Lung (tissue), 12 donors: Measurements from ENCODE around the gene C3orf20. TPM values are rescaled to one million over a fixed set of nuclear protein-coding genes. Genes with fewer than 3 reads are reported as not detected.

Source experiments
- ATAC-seq: fragments of 200-7000 bp; cut with Tn5 transposase; one replicate; pipeline ENCODE4 v1.9.1; 2020; ENCODE audit warnings: moderate number of reproducible peaks; ENCODE audit not compliant: insufficient read depth, low FRiP score
- DNase-seq, 3 donors: peaks; one replicate each; pipeline ENCODE4 v3.0.0-alpha.2; 2013 to 2017
- H3K27ac ChIP-seq, 2 donors: one replicate each; pipeline ENCODE4 v1.5.1; 2013; ENCODE audit warnings: mild to moderate bottlenecking in 2 of 2, moderate library complexity in 2 of 2, control low read depth in 1 of 2, inconsistent platforms in 1 of 2, low read depth in 1 of 2, low read length in 1 of 2
- H3K27me3 ChIP-seq, 3 donors: one replicate each; pipeline ENCODE4 v1.5.1; 2013; ENCODE audit warnings: low read length in 2 of 3; ENCODE audit not compliant: control insufficient read depth in 3 of 3, insufficient read depth in 3 of 3
- H3K36me3 ChIP-seq, 4 donors: one replicate each; pipeline ENCODE4 v1.5.1; 2013; ENCODE audit warnings: low read length in 4 of 4, mild to moderate bottlenecking in 1 of 4, moderate library complexity in 1 of 4; ENCODE audit not compliant: control insufficient read depth in 4 of 4, insufficient read depth in 4 of 4
- H3K4me1 ChIP-seq, 5 donors: one replicate each; pipeline ENCODE4 v1.5.1; 2013; ENCODE audit warnings: low read length in 5 of 5, mild to moderate bottlenecking in 2 of 5, moderate library complexity in 1 of 5; ENCODE audit not compliant: control insufficient read depth in 5 of 5, insufficient read depth in 5 of 5
- H3K4me3 ChIP-seq: one replicate; pipeline ENCODE4 v1.5.1; 2013; ENCODE audit warnings: mild to moderate bottlenecking, control low read depth, moderate library complexity
- H3K9ac ChIP-seq, 2 donors: one replicate each; pipeline ENCODE4 v1.5.1; 2013; ENCODE audit warnings: low read length in 2 of 2, control low read depth in 1 of 2; ENCODE audit not compliant: insufficient read depth in 1 of 2
- H3K9me3 ChIP-seq, 4 donors: one replicate each; pipeline ENCODE4 v1.5.1; 2013; ENCODE audit warnings: low read length in 3 of 4, mild to moderate bottlenecking in 1 of 4, moderate library complexity in 1 of 4; ENCODE audit not compliant: control insufficient read depth in 4 of 4, insufficient read depth in 3 of 4
- WGBS, 2 donors: extraction: QIAGEN DNeasy Blood & Tissue Kit; methylation state at CpG; one replicate each; pipeline ENCODE4 v1.1.7; 2013; 5-methylcytosine and 5-hydroxymethylcytosine counted together
- polyA plus RNA-seq, 2 donors: library from polyadenylated mRNA; stranded (reverse); fragments of 200-250 nt; gene quantifications; one replicate each; pipeline ENCODE4 v1.2.1, GENCODE V29; 2013
- total RNA-seq, 2 donors: library from RNA; depleted of rRNA in 1 of 2; stranded (reverse); fragments of >200 nt in 1 of 2; gene quantifications; one replicate each; pipeline ENCODE4 v1.2.1, GENCODE V29; 2014 to 2021
- TF ChIP-seq, protein P1 (sequence below): IDR thresholded peaks from 2 replicates; pipeline ENCODE4 v1.5.1; 2012; ENCODE audit warnings: mild to moderate bottlenecking; ENCODE audit errors: control extremely low read depth, extremely low read depth
- donor health status: control.
- donor health status: control.
- donor health status: Bipolar disorder and iron deficiency.
- donor health status: healthy.
- donor health status: DM: yes; HTN: yes; CAD: no.

C3orf20 gene
- total and polyA plus RNA-seq, 4 donors = 0.03 to 0.14 (median 0.12) TPM; not detected in 1

DNA sequence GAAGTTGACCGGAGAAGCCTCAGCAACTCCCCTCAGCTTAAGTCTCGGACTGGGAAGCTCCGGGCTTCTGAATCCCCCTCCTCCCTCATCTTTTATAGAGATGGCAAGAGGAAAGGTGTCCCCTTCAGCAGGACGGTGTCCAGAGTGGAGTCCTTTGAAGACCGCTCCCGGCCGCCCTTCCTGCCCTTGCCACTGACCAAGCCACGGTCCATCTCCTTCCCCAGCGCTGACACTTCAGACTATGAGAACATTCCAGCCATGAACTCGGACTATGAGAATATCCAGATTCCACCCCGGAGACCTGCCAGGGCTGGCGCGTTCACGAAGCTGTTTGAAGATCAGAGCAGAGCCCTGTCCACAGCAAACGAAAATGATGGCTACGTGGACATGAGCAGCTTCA is 146.2 kb downstream of the C3orf20 start:
- Histone ChIP-seq H3K9me3 (no peaks in the 10 kb centered on the region), H3K4me3 (no peak overlapping the region), H3K9ac (no peak overlapping the region), H3K4me1 (peaks cover 0 to 4% (median 2%) of the 10 kb centered on the region in 5 donors), H3K27ac (peak overlapping the region in 1 of 2 donors; percentile 51), H3K36me3 (peaks cover 0 to 14% (median 5%) of the 10 kb centered on the region in 4 donors), H3K27me3 (peaks cover 0 to 3% (median 0%) of the 10 kb centered on the region in 3 donors)
- ATAC-seq (no peak), DNase-seq (no peak)
- WGBS, 2 donors = 76 to 85% methylated on average over 16 of the region's 16 CpGs
- TF ChIP-seq, protein P1, sequence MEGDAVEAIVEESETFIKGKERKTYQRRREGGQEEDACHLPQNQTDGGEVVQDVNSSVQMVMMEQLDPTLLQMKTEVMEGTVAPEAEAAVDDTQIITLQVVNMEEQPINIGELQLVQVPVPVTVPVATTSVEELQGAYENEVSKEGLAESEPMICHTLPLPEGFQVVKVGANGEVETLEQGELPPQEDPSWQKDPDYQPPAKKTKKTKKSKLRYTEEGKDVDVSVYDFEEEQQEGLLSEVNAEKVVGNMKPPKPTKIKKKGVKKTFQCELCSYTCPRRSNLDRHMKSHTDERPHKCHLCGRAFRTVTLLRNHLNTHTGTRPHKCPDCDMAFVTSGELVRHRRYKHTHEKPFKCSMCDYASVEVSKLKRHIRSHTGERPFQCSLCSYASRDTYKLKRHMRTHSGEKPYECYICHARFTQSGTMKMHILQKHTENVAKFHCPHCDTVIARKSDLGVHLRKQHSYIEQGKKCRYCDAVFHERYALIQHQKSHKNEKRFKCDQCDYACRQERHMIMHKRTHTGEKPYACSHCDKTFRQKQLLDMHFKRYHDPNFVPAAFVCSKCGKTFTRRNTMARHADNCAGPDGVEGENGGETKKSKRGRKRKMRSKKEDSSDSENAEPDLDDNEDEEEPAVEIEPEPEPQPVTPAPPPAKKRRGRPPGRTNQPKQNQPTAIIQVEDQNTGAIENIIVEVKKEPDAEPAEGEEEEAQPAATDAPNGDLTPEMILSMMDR = no peak

DNA sequence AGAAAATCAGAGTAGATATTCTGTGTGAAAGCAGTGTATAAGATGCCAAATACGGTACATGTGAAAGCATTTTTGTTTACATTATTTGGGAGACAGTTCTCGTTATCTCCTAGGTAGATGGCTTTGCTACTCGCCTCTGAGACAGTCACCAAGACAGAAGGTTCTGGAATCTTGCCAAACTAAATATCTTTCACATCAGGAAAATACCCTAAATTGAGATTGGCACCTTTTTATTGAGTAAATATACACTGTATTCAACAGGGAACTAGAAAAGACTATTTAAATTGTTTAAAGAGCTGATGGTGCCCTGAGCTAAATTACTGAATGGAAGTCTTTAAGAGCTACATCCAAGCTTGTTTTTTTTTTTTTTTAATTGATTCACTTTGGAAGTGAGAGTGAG is 147.2 kb downstream of the C3orf20 start:
- DNase-seq = no peak
- Histone ChIP-seq H3K27me3 (peaks cover 0 to 5% (median 0%) of the 10 kb centered on the region in 3 donors), H3K27ac (no peak overlapping the region), H3K36me3 (peaks cover 0 to 14% (median 6%) of the 10 kb centered on the region in 4 donors), H3K9me3 (no peaks in the 10 kb centered on the region), H3K4me3 (no peak overlapping the region), H3K9ac (no peak overlapping the region), H3K4me1 (peaks cover 0 to 4% (median 2%) of the 10 kb centered on the region in 5 donors)
- TF ChIP-seq, protein P1 = no peak
- 57 to 71% methylated on average over 3 of the region's 3 CpGs for WGBS, 2 donors
- no peak for ATAC-seq

Other genes starting within 250 kb of the C3orf20 start
- 1 to 10 TPM; 1.1 to 1.2 TPM for gene GRIP2, start 134.8 kb upstream of the C3orf20 start, total RNA-seq
- under 1 TPM; 0.05 to 0.20 TPM for gene GRIP2, start 134.8 kb upstream of the C3orf20 start, polyA plus RNA-seq
- 10 to 100 TPM; 17.1 to 25.0 TPM for gene CCDC174, start 23.4 kb upstream of the C3orf20 start, total RNA-seq
- 10 to 100 TPM; 11.7 to 22.3 TPM for gene CCDC174, start 23.4 kb upstream of the C3orf20 start, polyA plus RNA-seq
- 10 to 100 TPM; 45.3 to 58.5 TPM for gene FGD5, start 143.8 kb downstream of the C3orf20 start, total RNA-seq
- 10 to 100 TPM; 14.6 to 19.0 TPM for gene FGD5, start 143.8 kb downstream of the C3orf20 start, polyA plus RNA-seq